Muscle layer of colon (tissue), 2 donors: Measurements from ENCODE around the gene MDM4.

Experiments used
- H3K27ac ChIP-seq: one replicate; pipeline ENCODE4 v1.7.0; 2013; ENCODE audit warnings: low read depth, mild to moderate bottlenecking, low read length, moderate library complexity
- H3K27me3 ChIP-seq, 2 donors: one replicate each; pipeline ENCODE4 v1.7.0; 2013; ENCODE audit warnings: low read length in 2 of 2, mild to moderate bottlenecking in 2 of 2; ENCODE audit not compliant: insufficient read depth in 2 of 2, control insufficient read depth in 1 of 2
- H3K36me3 ChIP-seq: one replicate; pipeline ENCODE4 v1.7.0; 2013; ENCODE audit warnings: mild to moderate bottlenecking, low read length; ENCODE audit not compliant: insufficient read depth
- H3K4me1 ChIP-seq: one replicate; pipeline ENCODE4 v1.7.0; 2013; ENCODE audit warnings: mild to moderate bottlenecking, low read length; ENCODE audit not compliant: insufficient read depth
- H3K4me3 ChIP-seq, 2 donors: one replicate each; pipeline ENCODE4 v1.7.0; 2013; ENCODE audit warnings: low read length in 2 of 2, low read depth in 1 of 2, mild to moderate bottlenecking in 1 of 2, moderate library complexity in 1 of 2
- H3K9ac ChIP-seq: one replicate; pipeline ENCODE4 v1.7.0; 2013; ENCODE audit warnings: low read length
- H3K9me3 ChIP-seq: one replicate; pipeline ENCODE4 v1.7.0; 2013; ENCODE audit warnings: mild to moderate bottlenecking, low read length
- donor health status: abdominal sarcoma.
- donor health status: Adenocarcinoma of cecum.

The MDM4 gene

DNA sequence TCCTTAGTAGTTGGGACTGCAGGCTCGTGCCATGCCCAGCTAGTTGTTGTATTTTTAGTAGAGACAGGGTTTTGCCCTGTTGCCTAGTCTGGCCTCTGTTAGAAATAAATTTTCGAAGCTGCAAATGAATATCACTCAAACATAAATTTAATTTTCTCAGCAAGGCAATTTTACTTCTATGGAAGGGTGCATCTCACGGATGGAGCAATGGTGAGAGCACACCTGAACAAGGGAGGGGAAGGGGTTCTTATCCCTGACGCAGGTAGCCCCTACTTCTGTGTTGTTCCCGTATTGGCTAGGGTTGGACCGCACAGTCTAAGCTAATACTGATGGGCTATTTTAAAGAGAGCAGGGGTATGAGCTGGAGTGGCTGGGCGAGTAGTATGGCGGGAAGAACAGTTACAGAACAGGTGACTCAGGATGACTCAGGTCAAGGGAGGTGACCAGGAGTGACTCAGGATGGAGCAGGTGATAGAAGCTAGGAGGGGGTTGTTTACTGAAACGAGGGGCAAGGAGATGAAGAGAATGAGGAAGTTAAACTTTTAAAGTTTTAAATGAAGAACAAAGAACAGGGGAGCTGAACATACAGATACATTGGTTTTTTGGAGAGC, 7.5 kb downstream of the MDM4 start:
- Histone ChIP-seq H3K36me3 (peaks cover 34% of the 10 kb centered on the region), H3K27ac (no peak overlapping the region)

DNA sequence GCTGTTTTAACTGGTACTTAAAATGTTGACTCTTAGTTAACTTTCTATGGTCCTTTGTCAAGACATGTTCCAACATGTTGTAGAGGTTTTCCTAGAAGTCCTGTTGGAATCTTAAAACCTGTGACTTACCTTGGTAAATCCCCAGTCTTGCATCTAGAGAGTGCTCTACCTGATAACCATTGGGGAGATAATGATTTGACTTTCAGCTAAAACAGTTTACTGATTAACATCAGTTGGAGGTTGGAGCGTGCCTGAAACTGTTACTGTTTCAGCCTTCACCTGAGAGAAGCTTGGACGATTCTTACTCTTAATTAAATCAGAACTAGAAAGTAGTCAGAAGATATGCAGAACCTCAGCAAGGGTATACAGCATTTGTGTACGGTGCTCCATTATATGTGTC, 8.8 kb downstream of the MDM4 start:
- H3K4me3 ChIP-seq, result no peak overlapping the region
- H3K9me3 ChIP-seq, result no peaks in the 10 kb centered on the region
- no peak overlapping the region for H3K27ac ChIP-seq
- H3K36me3 ChIP-seq, result peaks cover 43% of the 10 kb centered on the region
- no peaks in the 10 kb centered on the region for H3K4me1 ChIP-seq
- no peak overlapping the region for H3K9ac ChIP-seq
- no peaks in the 10 kb centered on the region for H3K27me3 ChIP-seq

More for the DNA sequence above, 7.5 kb downstream of the MDM4 start:
- H3K27me3 ChIP-seq, result no peaks in the 10 kb centered on the region
- H3K4me1 ChIP-seq, result peaks cover under 1% of the 10 kb centered on the region
- no peak overlapping the region for H3K9ac ChIP-seq
- H3K4me3 ChIP-seq, result no peak overlapping the region
- H3K9me3 ChIP-seq, result no peaks in the 10 kb centered on the region

DNA sequence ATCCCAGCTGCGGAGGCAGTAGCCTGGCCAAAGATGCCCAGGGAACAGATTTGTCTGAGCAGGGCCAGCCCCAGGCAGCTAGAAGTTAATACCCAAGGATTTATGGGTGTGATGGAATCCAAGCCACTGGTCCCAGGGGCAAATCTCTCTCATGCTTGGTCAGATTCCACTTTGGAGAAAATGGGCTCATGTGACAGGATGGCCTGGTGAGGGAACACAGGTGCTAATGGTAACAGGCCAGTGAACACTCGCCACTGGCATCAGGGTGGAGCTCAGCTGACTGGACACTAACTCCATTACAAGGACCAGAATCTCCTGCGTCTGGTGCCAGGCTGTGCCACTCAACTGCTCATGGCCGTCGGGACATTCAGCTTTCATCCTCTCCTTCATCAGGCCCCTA, 12.0 kb downstream of the MDM4 start:
- H3K27ac ChIP-seq, result no peak overlapping the region
- no peak overlapping the region for H3K4me3 ChIP-seq
- no peak overlapping the region for H3K9ac ChIP-seq
- H3K9me3 ChIP-seq, result no peaks in the 10 kb centered on the region
- H3K27me3 ChIP-seq, result no peaks in the 10 kb centered on the region
- no peaks in the 10 kb centered on the region for H3K4me1 ChIP-seq
- H3K36me3 ChIP-seq, result peaks cover 68% of the 10 kb centered on the region

DNA sequence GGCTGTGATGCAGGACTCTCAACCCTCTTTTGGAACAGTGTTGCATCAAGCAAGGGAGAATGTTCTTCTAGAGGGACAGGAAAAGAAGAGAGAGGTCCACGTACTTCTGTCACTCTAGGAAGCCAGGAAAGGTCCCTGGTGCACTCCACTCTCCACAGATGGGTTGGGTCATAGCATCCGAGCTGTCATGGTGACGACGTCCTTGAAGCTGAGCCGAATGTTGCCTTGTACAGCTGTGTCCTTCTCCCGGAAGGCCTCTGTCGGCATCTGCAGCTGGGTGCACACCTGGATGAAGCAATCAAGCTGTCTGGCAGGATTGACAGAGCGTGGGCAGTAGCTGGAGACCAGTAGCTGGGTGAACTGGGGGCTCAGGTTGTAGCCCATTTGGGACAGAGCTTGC, 12.5 kb downstream of the MDM4 start:
- Histone ChIP-seq H3K4me3 (no peak overlapping the region), H3K36me3 (peaks cover 68% of the 10 kb centered on the region), H3K9me3 (no peaks in the 10 kb centered on the region), H3K4me1 (no peaks in the 10 kb centered on the region), H3K27ac (no peak overlapping the region), H3K9ac (no peak overlapping the region), H3K27me3 (no peaks in the 10 kb centered on the region)

DNA sequence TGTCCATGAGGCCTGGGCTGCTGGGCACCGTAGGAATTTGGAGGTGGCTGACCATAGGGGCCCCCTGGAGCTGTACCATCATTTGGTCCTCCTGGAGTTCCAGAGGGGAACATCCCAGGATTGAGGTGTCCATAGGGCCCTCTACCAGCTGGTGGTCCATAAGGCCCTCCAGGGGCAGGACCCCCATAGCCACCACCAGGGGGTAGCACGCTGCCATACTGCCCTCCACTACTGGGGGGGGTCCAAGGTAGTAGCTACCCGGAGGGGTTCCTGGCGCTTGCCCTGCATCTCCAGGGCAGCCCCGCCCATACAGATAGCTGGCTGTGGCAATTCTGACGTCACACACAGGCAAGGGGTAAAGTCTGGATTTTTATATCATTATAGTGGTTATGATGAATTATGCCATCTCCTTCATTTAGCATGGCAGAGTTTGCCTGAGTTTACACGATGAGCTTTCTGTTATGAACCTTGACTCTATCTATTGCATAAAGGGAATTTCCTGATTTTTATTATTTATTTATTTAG, 13.2 kb downstream of the MDM4 start:
- H3K27ac ChIP-seq, result no peak overlapping the region
- no peaks in the 10 kb centered on the region for H3K4me1 ChIP-seq
- H3K9ac ChIP-seq, result no peak overlapping the region
- H3K4me3 ChIP-seq, result no peak overlapping the region
- H3K9me3 ChIP-seq, result no peaks in the 10 kb centered on the region
- peaks cover 72% of the 10 kb centered on the region for H3K36me3 ChIP-seq
- no peaks in the 10 kb centered on the region for H3K27me3 ChIP-seq

DNA sequence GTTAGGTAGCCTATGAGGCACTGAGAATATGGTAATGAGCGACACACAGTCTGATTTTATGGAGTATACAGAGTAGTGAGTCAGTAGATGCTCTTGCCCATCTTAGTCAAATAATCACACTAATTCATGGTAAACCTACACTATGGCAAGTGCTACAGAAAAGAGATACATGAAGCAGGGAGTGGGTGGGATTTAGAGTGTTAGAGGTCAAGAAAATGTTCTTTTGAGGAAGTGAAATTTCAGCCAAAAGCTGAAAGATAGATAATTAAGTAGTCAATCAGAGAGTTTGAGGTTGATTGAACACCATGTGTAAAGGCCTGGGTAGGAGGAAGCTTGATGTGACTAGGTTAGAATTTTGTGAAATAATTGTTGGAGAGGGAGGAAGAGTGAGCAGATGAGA, 14.7 kb downstream of the MDM4 start:
- no peaks in the 10 kb centered on the region for H3K27me3 ChIP-seq
- H3K27ac ChIP-seq, result no peak overlapping the region
- H3K9me3 ChIP-seq, result no peaks in the 10 kb centered on the region
- no peaks in the 10 kb centered on the region for H3K4me1 ChIP-seq
- peaks cover 76% of the 10 kb centered on the region for H3K36me3 ChIP-seq
- H3K9ac ChIP-seq, result no peak overlapping the region
- no peak overlapping the region for H3K4me3 ChIP-seq

DNA sequence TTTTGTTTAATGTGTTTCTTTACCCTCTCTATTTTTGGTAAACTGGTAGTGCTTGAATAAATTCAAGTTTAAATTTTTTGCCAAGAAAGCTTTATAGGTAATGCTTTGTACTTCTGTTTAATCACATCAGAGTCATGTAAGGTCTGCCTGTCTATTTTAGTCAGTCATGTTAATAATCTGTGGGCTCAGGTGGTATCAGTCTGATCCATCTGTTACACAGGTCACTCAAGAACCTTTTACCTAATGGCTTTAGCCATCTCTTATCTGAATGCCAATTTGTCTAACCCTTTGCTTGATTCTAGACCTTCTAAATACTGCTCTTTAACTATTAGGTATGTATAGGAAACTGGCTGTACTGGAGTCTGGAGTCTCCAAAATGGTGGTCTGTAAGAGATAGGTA, 16.6 kb downstream of the MDM4 start:
- Histone ChIP-seq H3K27me3 (no peaks in the 10 kb centered on the region), H3K4me1 (no peaks in the 10 kb centered on the region), H3K9me3 (no peaks in the 10 kb centered on the region), H3K9ac (no peak overlapping the region), H3K27ac (no peak overlapping the region), H3K4me3 (no peak overlapping the region), H3K36me3 (peaks cover 69% of the 10 kb centered on the region)

DNA sequence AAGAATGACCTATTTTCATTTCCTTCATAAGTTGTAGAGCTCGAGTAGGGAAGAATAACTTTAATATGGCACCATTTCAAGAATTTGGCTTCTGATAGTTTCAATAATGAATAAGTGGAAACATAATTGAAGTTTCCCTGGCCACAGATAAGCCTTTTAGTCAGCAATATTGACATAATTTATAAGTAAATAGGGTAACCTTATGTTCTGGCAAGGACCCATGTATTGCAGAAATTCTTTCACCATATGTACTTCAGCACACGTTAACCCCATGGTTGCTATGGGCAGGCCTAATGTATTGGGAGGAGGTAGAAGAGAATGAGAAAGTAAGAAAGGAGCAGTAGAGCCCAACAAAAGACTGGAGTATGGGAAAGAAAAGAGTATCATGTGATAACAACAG, 25.4 kb downstream of the MDM4 start:
- no peak overlapping the region for H3K27ac ChIP-seq
- no peaks in the 10 kb centered on the region for H3K4me1 ChIP-seq
- peaks cover 82% of the 10 kb centered on the region for H3K36me3 ChIP-seq
- H3K4me3 ChIP-seq, result no peak overlapping the region
- no peaks in the 10 kb centered on the region for H3K27me3 ChIP-seq
- H3K9ac ChIP-seq, result no peak overlapping the region
- H3K9me3 ChIP-seq, result no peaks in the 10 kb centered on the region

DNA sequence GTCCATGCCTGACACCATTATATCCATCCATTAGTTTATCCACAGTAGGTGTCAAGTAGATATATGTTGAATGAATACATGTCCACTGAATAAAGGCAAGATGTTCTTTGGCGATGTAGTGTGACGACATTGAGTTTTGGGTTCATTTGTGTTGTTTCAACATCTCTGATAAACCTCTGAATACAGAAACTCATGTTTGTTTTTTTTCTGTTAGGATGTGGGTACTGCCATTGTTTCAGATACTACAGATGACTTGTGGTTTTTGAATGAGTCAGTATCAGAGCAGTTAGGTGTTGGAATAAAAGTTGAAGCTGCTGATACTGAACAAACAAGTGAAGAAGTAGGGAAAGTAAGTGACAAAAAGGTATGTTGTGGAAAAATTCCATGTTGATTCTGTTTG, 28.1 kb downstream of the MDM4 start:
- no peak overlapping the region for H3K9ac ChIP-seq
- no peak overlapping the region for H3K27ac ChIP-seq

DNA sequence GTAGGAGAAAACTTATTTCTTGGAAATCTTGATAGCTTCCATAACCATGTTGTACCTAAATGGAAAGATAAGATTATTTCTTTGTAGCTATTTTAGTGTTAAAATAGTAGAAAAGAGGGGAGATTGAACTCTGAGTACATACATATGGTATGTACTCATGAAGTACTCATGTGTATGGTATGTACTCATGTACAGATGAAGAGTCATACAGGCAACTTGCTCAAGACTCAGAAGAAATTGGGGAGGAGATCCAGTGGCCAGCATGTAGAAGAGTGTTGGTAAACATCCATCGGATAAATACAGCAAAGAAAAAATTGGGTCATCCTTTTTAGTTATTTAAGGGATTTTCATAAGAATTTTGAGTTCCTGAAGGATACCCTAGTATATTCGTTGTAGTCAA, 29.0 kb downstream of the MDM4 start:
- Histone ChIP-seq H3K9ac (no peak overlapping the region), H3K27me3 (no peaks in the 10 kb centered on the region), H3K27ac (no peak overlapping the region), H3K9me3 (no peaks in the 10 kb centered on the region), H3K4me1 (no peaks in the 10 kb centered on the region), H3K36me3 (peaks cover 87% of the 10 kb centered on the region), H3K4me3 (no peak overlapping the region)

More for the DNA sequence above, 28.1 kb downstream of the MDM4 start:
- Histone ChIP-seq H3K9me3 (no peaks in the 10 kb centered on the region), H3K27me3 (no peaks in the 10 kb centered on the region), H3K4me1 (no peaks in the 10 kb centered on the region), H3K4me3 (no peak overlapping the region), H3K36me3 (peaks cover 87% of the 10 kb centered on the region)

DNA sequence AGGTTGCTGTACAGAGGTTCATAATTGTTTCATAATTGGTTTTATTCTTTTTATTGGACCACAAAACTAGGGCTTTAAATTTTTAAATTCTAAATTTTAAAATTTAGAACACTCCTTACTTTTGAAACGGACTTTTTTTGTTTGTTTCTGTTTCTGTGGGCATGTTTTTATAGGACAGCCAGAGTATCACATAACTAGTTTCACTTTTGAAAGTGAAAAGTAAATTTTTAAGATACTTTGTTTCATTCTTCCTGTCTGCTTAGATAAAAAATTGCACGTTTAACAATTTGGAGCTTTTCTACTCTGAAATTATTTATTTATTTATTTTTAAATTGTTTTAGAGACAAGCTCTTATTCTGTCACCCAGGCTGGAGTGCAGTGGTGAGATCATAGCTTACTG, 29.7 kb downstream of the MDM4 start:
- H3K4me3 ChIP-seq, result no peak overlapping the region
- H3K9ac ChIP-seq, result no peak overlapping the region
- peaks cover 85% of the 10 kb centered on the region for H3K36me3 ChIP-seq
- H3K9me3 ChIP-seq, result no peaks in the 10 kb centered on the region
- H3K27ac ChIP-seq, result no peak overlapping the region
- H3K27me3 ChIP-seq, result no peaks in the 10 kb centered on the region
- H3K4me1 ChIP-seq, result no peaks in the 10 kb centered on the region

DNA sequence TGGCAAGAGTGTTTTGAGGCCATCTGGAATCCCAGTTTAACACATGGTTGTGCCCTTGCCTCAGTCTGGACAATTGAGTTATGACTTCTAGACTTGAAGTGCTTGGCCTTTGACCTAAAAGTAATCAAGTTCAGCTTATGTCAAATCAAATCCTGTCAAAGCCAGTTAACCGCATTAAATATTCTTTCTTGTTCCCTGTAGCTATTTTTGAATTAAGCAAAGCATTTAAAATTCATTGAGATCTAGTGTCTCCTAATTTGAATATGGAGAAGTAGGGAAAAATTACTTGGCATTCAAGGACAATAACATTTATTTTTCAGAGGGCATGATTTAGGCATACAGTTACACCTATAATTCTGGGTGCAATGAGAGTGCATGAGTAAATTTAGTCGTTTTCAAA, 32.1 kb downstream of the MDM4 start:
- peaks cover 75% of the 10 kb centered on the region for H3K36me3 ChIP-seq
- H3K27ac ChIP-seq, result no peak overlapping the region
- no peaks in the 10 kb centered on the region for H3K4me1 ChIP-seq
- H3K9ac ChIP-seq, result no peak overlapping the region
- H3K27me3 ChIP-seq, result no peaks in the 10 kb centered on the region
- H3K9me3 ChIP-seq, result no peaks in the 10 kb centered on the region
- no peak overlapping the region for H3K4me3 ChIP-seq
